HS-5 (cell line): Measurements from ENCODE around the gene ROR2.

ENCODE experiments used
- DNase-seq: peaks from one replicate; pipeline ENCODE4 v3.0.0-alpha.2; 2012; ENCODE audit warnings: low read depth

The ROR2 gene

DNA sequence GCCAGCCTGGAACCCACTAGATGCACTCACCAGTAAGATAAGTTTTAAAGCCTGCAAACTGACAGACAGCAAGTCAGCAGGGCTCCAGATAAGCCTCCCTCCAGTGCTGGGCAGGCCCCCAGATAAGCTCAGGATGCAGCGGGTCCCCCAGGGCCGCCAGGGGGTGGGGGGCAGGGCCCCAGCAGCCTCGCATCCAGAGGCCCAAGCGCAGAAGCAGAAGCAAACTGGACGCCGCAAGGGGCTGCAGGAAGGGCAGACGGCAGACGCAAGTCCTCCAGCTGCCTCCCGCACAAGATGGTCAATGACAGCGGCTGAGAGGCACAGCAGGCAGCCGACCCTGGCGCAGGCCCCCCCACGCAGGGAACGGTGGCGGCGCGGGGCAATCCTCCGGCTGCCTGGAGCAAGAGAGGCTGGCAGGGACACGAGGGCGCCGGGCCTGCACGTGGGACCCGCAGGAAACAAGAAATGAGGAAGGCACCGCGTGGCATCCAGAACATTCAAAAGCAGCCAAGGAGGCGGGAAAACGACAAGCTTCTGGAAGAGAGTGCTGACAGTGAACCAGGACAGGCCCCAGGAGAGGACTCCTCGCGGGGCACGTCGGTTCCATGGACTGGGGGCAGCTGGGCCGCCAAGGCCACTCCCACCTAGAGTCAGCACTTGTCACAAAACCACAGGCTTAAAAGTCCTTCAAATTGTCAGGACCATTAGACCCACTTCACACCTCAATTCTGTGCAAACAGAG is 49.8 kb downstream of the ROR2 start:
- no peak for DNase-seq

DNA sequence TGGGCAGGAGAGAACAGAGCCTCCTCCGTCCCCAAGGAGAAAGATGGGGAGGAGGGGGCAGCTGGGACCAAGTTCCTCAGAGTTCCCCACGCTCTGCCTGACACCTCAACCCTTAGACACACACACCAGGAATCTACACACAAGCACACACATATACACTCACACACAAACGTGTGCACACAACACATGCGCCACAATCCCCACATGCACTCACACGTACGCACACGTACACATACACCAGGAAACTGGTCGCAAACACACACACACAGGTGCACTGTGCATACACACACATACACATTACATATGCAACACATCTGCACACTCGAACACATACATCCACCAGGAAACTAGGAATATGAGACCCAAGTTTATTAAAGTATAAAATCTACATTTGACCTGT is 50.4 kb downstream of the ROR2 start:
- no peak for DNase-seq

DNA sequence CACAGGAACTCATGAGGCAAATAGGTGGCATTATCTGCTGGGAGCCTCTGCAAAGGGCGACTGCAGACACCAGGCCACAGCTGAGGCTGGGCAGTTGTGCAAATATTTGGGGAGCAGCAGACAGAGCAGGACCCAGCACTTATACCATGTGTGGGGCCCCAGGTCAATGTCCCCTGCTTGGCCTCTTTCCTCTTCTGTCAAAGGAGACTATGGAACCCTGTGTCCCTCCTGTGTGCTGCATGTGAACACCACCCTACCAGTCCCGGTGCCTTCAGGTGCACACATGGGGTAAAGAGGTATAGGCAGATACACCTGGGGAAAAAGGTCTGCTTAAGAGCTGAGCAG is 50.8 kb downstream of the ROR2 start:
- DNase-seq, result no peak

DNA sequence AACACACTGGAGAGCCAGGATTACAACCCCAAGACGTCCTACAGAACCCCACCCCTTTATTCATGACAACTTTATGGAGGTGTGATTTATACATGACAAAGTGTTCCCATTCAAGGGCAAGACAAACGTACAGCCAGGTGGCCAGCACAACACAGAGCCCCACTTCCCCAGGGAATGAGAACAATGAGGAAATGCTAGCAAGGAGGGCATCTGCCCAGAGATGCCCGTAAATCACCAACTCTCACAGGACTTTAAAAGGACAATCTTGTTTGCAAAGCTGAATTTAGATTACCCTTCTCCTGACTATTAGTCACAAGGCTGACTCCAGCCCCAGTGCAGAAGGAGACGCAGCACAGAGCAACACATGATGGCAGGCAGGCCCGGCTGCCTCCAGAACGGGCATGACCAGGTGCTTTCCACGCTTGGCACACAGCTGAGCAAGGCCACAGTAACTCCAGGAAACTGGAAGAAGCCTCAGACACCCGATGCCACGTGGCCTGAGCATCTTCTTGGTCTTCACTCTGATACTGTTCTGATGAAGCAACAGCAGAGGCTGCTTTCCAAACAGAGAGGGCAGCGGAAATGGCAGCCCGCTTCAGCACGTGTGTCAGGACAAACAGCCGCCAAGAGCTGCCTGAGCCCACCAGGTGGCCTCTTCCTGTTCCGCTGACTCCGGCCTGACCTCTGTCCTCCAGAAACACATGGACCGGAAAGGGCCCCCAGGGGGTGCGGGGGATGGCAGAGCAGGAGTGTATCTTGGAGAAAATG is 51.4 kb downstream of the ROR2 start:
- no peak for DNase-seq

DNA sequence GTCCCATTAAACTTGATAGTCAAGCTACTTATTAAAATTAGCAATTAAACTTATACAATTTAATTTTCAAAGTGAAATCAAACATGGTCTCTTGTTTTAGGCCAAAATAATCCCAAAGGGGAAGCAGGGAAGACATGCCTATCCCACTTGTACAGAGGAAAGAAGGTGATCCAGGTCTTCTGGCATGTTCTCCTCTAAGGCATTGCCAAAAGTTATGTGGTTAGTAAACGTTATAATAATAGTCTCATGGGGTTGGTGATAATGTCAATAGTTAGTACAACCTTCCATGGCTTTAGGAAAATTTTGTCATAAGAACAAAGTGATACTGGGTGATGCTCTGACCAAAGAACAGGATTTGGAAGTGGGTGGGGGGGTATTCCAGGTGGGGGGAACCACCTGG is 52.8 kb downstream of the ROR2 start:
- no peak for DNase-seq

DNA sequence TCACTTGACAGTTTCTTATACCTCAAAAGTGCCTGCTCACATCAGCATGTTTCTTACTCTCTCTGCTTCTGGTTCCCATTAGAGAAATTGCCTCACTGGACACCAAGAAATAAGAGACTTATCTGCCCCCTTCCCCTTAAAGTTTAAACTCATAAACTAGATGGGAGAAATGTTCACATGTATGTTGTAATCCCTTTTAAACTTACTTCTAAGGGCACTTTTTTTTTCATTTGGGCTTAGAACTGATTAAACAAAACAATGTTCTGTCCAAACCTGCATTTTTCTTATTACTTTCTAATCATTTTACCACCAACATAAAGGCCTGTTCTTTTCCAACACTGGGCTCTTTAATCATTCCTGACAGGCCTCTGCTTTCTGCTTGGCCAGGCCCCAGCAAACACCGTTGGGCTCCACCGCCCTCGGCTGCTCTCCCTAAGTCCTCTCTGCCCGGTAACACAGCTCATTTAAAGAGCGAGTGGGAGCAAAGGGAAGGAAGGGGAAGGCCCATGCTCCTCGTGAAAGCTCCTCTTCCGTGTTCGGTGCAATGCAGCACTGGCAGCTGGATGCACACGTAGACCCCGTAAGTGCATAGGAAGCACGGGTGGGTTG is 53.4 kb downstream of the ROR2 start:
- DNase-seq, result no peak

DNA sequence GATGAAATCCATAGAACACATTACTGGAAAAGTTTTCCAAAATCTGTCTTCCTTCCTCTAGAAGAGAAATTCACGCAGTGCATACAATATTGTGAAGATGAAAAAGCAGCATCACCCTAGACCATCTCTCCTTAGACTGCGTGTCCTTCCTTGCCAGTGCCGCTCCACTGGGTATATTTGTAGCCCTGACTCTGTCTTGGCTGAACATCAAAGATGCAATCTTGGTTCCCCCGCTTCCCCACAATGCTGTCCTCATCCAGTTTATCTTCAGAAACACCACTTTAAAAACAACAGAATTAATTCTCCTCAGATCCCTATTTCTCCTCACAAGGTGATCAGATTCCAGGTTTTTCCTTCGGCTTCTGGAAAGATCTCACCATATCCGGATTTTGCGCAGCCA is 53.9 kb downstream of the ROR2 start:
- no peak for DNase-seq

DNA sequence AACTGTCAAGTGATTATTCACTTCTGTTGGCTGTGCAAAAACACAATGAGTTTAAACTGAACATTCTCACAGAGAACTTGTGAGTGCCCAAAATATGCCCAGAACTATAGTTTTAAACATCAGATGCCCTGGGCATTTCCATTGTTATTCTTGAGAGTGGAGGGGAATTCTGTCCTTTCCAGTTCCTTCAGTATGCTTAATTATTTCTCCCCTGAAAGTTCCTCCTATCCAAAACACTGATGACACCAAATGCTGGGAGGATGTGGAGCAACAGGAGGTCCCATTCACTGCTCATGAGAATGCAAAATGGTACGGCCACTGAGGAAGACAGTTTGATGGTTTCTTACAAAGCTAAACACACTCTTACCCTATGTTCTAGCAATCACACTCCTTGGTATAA is 55.5 kb downstream of the ROR2 start:
- no peak for DNase-seq

DNA sequence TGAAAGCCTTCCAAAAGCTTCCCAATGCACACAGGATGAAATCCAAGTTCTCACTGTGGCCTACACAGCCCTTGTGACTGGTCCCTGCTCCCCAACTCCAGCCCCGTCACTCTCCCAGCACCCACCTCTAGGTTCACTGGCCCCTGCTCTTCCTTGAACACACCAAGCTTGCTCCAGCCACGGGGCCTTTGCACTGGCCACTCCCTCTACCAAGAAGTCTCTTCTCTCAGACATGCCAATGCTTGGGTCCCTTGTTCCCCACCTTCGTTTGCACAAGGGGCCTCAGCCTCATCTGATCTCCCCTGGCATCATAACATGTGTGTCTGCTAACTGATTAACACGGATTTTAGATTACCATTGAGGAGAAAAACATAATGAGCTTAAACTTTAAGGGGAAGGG is 56.0 kb downstream of the ROR2 start:
- DNase-seq, result no peak

DNA sequence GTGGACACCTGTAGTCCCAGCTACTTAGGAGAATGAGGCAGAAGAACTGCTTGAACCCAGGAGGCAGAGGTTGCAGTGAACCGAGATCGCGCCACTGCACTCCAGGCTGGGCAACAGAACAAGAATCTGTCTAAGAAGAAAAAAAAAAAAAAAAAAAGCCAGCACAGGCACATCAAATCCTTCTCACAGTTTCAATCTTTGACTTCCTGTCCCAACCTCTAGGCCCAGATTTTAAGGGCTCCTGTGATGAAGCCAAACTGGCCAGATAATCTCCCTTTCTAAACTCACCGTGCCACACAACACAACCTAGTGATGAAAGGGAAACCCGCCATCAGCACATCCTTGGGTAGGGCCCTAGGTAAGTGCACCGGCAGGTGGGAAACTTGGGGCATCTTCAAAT is 58.1 kb downstream of the ROR2 start:
- no peak for DNase-seq

DNA sequence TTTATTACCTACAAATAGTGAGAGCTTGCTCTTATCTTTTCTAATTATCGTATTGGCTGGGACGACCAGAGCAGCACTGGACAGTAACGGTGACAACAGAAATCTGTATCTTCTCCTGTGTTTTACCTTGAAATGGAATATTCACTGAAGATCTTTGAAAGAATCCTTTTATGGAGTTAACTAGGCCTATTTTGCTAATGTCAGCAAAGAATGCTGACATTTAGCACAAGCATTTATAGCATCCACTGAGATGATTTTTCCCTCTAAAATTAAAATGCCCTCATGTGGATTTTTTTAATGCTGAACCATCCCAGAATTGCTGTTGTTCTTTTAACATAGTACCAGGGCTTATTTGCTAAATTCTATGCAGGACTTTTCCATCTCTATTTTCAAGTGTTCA is 59.4 kb downstream of the ROR2 start:
- DNase-seq, result no peak

DNA sequence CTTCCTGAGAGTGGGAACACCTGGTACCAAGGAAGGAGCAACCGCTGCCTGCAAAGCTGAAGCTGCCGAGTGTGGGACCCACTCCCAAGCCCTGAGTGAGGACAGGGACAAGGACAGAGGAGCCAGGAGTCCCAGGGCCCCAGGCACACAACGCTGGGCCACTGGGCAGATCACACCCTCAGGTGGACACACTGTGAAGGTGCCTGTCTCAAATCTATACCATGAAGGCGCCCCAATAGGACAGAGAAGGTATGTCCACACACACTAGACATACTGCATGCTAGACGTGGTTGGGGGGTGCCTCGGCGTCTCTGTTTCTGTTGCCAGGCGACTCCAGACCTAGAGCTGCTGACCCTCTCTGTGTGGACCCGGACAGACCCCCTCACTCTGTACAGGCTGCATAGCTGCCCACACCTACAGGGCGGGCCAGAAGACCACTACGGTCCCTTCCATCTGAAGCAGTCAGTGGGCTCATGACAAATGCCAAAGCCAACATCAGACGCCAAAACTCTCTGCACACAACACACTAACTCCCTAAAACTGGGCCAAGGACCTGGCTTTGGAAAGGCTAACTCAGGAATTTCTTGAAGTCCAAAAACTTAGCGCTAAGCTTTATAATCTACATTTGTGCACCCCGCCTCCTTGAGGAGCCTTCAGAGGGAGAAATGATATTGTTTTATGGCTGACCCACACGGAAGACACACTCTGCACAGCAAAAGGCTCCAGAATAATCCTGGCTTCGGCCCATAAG is 60.7 kb downstream of the ROR2 start:
- DNase-seq, result no peak

DNA sequence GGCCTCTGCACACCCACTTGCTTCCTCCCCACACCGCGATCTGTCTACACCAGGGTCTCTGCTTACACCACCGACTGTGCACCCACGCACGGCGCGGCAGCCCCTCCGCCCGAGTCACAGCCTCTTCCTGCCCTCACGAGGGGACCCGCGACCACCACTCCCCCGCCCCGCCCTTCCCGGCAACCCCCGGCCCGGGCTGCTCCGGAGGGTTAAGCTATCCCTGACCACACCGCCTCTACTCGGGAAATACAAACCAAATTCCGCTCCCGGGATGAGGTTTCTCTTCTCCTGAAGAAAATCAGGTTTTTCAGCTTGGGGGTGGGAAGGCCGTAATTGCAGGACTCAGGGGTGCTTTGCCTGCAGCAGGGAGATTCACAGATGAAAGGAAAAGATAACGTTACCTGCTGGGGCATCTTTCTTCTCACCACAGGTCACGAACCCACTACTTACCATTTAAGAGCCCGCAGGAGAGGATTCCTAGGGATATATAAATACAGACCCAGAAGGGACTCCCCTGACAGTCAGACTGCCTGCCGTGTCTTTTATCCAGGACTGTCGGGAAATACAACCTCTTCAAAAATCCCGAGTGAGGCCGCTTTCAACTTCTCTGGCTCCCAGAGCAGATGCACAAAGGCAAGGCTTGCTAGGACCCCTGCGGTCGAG is 63.5 kb downstream of the ROR2 start:
- DNase-seq, result no peak

DNA sequence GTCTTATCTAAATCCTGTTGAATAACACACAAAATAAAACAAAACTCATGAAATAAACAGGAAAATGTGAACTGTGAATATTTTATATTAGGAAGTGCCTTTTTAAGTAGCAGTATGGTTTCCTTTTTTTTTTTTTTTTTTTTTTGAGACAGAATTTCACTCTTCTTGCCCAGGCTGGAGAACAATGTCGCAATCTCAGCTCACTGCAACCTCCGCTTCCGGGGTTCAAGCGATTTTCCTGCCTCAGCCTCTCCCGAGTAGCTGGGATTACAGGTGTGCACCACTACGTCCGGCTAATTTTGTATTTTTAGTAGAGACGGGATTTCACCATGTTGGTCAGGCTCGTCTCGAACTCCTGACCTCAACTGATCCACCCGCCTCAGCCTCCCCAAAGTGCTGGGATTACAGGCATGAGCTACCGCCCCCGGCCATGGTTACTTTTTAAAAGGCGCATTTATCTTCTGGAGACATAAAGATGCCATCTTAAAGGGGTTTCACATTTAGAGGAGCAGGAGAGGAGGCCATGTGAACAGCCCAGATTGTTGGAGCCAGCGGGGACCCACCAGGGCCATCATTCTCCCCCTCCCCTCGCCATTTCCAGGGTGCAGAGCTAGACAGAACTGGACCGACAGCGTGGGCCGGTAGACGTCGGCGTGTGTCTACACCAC is 64.1 kb downstream of the ROR2 start:
- DNase-seq, result no peak

DNA sequence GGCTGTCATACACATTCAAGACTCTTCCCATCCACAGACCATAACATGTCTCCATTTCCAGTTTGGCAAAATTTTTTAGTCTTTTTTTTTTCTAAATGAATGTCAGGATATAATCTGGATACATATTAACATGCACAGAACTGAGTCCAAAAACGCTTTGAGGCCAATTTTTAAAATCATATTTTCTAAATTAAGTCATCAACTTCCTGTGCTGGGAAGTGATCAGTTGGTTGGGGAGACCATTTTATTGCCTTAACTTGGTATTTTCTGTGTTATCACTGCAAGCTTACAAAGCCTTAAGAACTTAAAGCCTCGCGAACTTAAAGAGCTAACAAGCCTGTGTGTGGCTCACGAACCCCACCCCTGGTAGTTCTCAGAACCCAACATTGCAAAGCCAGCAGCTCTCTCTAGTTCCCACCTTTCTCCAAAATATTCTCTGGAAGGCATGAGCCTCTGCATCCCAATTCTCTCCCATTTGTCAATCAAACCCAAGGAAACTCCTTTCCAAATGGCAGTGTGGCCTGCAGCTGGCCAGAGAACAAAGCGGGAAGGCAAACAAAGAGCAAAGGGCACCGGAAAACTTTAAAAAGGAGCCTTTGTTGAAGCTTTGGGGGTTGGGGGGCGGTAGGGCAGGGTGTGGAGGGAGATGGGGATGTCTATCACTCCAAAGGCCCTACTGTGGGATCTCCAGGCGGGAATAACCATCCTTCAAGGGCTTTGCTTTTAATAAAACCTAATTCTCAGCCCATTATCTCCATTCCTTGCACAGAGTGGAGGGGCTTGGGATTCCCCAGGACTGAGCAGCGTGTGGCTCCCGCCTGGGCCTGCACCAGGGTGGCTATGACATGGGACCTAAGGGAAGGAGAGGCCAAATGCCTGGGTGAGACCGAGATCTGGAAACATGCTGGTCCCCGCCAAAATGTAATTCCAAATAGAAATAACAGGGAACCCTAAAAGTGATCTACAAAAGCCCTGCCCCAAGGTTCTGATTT is 65.0 kb downstream of the ROR2 start:
- DNase-seq, result peak; percentile 33

DNA sequence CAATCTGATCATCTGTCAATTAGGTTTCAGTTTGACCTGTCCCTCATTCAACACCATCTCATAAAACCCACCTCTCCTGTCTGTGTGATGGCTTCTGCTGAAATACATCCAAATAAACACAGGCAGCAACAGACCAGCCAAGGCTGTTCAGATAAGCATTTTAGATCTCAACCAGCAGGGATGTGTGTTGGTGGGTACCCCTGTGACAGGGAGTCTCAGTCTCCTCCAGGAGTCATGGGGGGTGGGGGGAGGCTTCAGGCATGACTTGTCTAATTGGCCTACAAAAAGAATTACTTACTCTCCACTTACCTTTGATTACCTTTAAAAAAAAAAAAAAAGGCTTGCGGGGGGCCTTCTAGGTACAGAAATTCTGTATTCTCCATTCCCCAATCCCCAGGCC is 65.9 kb downstream of the ROR2 start:
- no peak for DNase-seq

DNA sequence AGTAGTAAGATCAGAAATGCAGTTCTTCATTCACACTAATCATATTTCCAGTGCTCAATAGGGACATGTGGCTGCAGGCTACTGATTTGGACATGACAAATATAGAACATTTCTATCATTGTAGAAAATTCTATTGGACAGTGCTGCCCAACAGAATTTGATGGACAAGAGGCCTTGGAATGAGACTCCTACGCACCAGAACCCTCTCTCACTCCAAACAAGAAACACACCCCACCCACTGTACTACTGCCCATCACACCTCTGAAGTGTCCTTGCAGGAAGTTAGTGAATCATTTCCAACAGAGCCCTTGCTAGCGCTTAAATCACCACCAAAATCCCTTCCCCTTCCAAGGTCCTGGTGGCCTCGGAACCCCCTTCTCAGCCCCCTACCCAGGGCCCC is 66.5 kb downstream of the ROR2 start:
- DNase-seq, result no peak

DNA sequence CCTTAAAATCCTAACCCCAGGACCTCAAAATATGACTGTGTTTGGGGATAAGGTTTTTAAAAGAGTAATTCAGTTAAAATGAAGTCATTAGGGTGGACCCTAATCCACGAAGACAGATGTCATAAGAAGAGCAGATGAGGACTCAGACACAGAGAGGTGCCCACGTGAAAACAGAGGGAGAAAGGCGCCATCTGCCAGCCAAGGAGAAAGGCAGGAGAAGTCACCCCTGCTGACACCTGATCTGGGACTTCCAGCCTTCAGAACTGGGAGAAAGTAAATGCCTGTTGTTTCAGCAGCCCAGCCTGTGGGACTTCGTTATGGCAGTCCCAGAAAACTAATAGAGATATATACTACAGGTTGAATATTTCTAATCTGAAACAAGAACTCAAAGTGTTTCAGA is 67.4 kb downstream of the ROR2 start:
- no peak for DNase-seq

DNA sequence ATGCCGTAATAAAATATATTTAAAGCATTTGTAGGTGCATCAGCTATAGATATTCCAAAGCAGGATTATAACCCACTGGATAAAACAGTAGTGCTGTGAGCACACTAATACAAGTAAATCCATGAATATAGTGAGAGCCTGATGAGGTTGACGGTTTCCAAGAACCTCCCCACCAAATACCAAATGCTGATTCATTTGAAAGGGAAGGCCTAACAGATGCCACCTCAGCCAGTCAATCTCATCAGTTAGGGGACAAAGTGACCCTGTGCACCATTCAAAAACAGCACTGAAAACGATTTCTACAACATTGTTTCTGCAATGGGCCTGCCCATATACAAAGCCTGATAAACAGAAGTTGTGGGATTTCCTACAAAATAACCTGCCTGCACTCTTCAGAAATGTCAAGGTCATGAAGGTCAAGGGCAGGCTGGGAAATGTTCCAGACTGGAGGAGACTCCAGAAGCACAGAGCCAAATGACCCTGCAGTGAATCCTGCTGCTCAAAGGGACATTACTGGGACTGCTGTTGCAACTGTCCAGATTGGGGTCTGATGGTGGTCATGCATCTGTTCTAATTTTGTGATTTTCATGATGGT is 69.6 kb downstream of the ROR2 start:
- no peak for DNase-seq

DNA sequence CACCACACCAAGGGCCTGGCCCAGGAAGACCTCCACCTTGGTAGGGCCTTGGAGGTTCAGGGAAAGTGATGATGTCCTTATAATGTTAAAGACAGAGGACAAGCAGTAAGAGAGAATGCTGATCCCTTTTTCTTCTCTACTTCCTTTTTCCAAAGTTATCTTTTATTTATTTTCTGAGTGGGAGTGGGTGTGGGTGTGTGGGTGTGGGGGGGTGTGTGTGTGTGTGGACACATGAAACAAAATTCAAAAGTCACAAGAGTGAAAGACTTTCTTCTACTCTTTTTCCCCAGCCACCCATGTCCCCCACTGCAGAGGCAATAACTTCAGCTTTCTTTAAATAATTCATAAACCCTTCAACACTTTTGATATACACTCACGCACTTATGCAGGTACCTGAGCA is 70.8 kb downstream of the ROR2 start:
- DNase-seq, result no peak
